A549 (cell line): ENCODE data around the gene SLIT2.

Experiments used
- MAZ ChIP-seq: fragments of 150-350 bp; IDR thresholded peaks from 2 replicates; pipeline ENCODE4 v1.6.1; 2014; ENCODE audit warnings: antibody characterized with exemption, low read depth, low read length, borderline replicate concordance
- POLR2A ChIP-seq: IDR thresholded peaks from 2 replicates; pipeline ENCODE4 v1.6.1; 2012; ENCODE audit warnings: mild to moderate bottlenecking, low read length
- POLR2AphosphoS2 ChIP-seq: conservative IDR thresholded peaks from 2 replicates; pipeline ENCODE4 v1.6.1; 2012; ENCODE audit warnings: low read length, improper control_type of control experiment, inconsistent platforms
- RFX5 ChIP-seq: fragments of 450-650 bp; IDR thresholded peaks from 2 replicates; pipeline ENCODE4 v1.7.1; 2014; ENCODE audit warnings: antibody characterized with exemption, mild to moderate bottlenecking, moderate library complexity
- SREBF2 ChIP-seq: fragments of 450-650 bp; IDR thresholded peaks from 2 replicates; pipeline ENCODE4 v1.6.1; 2014; ENCODE audit warnings: mild to moderate bottlenecking, moderate library complexity
- TF ChIP-seq, protein P1 (sequence below): fragments of >200 bp; sonication (Bioruptor Twin); formaldehyde crosslinking; IDR thresholded peaks from 3 replicates; pipeline ENCODE4 v1.5.1; 2016

DNA sequence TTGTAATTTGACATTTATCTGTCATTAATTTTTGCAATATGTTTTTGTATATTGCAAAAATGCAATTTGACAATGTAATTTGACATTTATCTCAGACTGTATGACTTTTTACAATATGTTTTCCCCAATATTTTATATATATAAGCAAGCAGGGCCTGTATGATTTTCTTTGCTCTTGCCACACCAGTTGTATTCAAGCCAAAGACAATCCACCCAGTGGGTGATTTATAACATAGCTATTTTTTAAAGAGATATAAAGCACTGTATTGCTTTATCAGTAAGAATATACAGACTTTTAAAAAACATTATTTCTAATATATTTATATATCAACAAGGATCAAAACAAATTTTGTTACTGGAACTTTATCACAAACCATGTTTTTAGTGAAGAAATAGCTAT, 47.3 kb downstream of the SLIT2 start:
- TF ChIP-seq SREBF2 (no peak), POLR2A (no peak), RFX5 (no peak), MAZ (no peak), POLR2AphosphoS2 (no peak)
- TF ChIP-seq, protein P1, sequence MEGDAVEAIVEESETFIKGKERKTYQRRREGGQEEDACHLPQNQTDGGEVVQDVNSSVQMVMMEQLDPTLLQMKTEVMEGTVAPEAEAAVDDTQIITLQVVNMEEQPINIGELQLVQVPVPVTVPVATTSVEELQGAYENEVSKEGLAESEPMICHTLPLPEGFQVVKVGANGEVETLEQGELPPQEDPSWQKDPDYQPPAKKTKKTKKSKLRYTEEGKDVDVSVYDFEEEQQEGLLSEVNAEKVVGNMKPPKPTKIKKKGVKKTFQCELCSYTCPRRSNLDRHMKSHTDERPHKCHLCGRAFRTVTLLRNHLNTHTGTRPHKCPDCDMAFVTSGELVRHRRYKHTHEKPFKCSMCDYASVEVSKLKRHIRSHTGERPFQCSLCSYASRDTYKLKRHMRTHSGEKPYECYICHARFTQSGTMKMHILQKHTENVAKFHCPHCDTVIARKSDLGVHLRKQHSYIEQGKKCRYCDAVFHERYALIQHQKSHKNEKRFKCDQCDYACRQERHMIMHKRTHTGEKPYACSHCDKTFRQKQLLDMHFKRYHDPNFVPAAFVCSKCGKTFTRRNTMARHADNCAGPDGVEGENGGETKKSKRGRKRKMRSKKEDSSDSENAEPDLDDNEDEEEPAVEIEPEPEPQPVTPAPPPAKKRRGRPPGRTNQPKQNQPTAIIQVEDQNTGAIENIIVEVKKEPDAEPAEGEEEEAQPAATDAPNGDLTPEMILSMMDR: no peak
